ENCODE data around the gene U2AF2.

GRCh38 chr19:55640577-55641425 is 14.0 kb upstream of the U2AF2 start, which contains the start of gene ZNF580:
- TF ChIP-seq CTCF (IDR thresholded peaks at IDR 0.05) (peak in 1 of 3 experiments; percentile 11), POLR2A (IDR thresholded peaks at IDR 0.05) (no peak)

All from vagina (tissue), 2 donors.